ENCODE data around the gene AIFM1.

AIFM1 gene

GRCh38 chrX:130170752-130171445, 5.3 kb upstream of the AIFM1 start:
- no peak for DNase-seq (ENCODE audit: low spot score)

DNA sequence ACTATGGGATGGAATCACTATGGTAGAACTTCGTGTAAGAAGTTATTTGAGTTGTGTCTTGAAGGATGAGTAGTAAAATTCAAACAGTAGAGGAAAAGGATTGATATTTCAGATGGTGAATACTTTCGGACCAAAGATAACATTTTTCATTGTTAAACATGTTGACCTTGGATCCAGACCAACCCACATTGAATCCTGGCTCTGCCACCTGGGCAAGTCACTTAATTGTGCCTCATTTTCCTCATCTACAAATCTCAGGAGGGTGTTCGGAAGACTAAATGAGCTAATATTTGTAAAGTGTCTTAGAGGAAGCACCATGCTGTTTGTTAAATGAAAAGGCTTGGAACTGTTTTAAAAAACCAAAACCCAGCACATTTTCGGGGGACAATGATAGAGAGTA, 1.4 kb upstream of the AIFM1 start:
- DNase-seq (ENCODE audit: low spot score): no peak

- no peak for DNase-seq (ENCODE audit: low spot score)
These were observed 799 bp upstream of the AIFM1 start for GRCh38 chrX:130166503-130166777.

GRCh38 chrX:130165181-130165702, 399 bp downstream of the AIFM1 start:
- DNase-seq (ENCODE audit: low spot score): no peak

- no peak for DNase-seq (ENCODE audit: low spot score)
These were observed 2.2 kb downstream of the AIFM1 start for GRCh38 chrX:130163398-130163797.

- DNase-seq (ENCODE audit: low spot score): no peak
These were observed 3.4 kb downstream of the AIFM1 start for GRCh38 chrX:130162094-130162735.

DNA sequence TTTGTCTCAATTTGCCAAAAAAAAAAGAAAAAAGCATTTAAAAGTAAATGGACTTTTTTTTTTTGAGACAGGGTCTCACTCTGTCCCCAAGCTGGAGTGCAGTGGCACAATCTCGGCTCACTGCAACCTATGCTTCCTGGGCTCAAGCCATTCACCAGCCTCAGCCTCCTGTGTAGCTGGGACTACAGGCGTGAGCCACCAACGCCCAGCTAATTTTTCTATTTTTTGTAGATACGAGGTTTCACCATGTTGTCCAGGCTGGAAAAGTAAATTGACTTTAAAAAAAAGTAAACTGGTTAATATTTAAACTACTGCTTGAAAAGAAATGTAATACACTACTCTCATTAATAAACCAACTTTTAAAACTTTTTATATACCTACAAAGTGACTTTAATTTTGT, 5.9 kb downstream of the AIFM1 start:
- DNase-seq (ENCODE audit: low spot score): no peak

- DNase-seq (ENCODE audit: low spot score): no peak
These were observed 7.3 kb downstream of the AIFM1 start for GRCh38 chrX:130158311-130158710.

GRCh38 chrX:130155564-130155963, 10.1 kb downstream of the AIFM1 start:
- DNase-seq (ENCODE audit: low spot score): no peak

GRCh38 chrX:130147631-130148030, 18.0 kb downstream of the AIFM1 start:
- DNase-seq (ENCODE audit: low spot score): no peak

DNA sequence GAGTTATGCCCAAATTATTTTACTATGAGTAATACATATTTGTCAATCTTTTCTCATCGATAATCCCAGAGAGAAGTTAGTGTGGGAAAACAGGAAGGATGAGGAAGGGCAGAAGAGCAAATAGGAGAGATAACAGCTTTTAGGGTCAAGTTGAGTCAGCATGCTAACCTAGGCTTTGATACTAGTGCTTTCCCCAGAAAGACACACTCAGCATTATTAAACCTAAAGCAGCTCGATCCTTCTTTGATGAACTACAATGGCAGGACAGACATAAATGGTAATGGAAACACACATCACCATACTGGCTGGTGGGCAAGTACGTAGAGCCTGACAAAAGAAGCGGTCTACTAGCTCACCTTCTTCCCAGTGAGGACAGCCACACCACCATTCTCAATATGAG, 20.5 kb downstream of the AIFM1 start:
- no peak for DNase-seq (ENCODE audit: low spot score)

- DNase-seq (ENCODE audit: low spot score): no peak
These were observed 21.1 kb downstream of the AIFM1 start for GRCh38 chrX:130144509-130144908.

GRCh38 chrX:130139474-130140201, 26.0 kb downstream of the AIFM1 start:
- DNase-seq (ENCODE audit: low spot score): no peak

DNA sequence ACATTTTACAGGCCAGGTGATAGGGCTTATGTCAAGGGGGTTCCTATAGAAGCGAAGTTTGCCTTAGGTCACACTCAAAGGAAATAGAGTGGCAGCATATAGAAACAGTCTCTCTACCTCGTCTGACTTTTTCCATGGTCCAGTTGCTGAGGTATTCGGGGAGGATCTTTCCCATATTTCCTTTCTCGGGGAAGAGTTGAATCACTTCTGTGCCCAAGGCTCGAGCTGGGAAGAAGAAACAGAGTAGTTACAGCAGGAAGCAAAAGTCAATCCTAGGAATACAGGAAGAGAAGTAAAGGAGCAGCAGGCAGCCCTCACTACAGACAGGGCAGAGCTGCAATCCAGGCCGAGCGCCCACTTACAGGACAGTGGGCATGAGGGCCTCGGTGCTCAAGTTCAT, 28.7 kb downstream of the AIFM1 start:
- DNase-seq (ENCODE audit: low spot score): no peak

DNA sequence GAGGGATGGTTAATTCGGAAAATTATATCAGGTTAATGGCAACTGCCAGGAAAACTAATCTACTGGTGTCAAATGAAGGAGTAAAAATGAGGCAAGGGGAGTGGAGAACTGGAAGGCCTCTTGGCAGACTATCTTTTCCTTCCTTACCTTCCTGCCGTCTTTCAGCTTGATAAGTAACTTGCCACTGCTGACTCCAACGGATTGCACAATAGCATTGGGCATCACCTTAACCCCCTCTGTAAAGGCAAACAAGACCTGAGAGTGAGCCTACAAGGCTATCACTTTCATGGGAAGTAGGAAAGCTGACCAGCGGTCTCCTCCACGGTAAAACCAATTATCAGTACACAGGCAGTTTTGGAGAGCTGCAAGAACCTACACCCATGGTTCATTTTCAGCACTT, 29.1 kb downstream of the AIFM1 start:
- DNase-seq (ENCODE audit: low spot score): no peak

- no peak for DNase-seq (ENCODE audit: low spot score)
These were observed 34.7 kb downstream of the AIFM1 start for GRCh38 chrX:130130990-130131389.

- no peak for DNase-seq (ENCODE audit: low spot score)
These were observed 40.4 kb downstream of the AIFM1 start for GRCh38 chrX:130125091-130125874.

DNA sequence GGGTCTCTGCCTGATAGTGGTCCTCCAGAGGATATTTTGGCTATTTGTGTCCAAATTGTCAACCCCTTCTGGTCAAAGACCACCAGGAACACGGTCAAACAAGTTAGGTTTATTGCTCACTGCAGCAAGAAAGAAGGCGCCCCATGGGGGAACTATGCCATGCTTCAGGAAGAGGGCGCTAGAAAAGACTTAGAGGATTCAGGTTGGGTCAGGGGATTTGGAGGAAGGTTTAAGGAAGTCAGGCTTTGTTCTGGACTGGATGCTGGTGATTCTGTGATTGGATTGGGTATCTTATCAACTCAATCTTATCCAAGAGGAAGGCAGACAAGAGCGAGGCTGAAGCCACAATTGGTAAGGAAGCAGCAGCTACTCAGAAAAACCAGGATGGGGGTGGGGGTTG, 41.1 kb downstream of the AIFM1 start:
- no peak for DNase-seq (ENCODE audit: low spot score)

DNA sequence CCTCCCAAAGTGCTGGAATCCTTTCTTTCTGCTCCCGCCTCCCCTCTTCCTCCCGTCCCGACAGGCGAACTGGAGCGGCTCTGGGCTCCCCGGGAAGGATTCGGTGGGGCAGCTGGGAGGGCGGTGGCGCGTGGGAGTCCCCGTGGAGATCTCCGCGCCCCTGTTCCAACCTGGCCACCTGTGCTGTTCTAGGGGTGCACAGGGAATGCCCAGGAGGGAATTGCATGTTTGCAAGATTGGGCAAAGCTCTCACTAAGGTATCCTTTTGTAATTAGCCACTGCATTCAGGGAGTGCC, 44.2 kb downstream of the AIFM1 start:
- no peak for DNase-seq (ENCODE audit: low spot score)

DNA sequence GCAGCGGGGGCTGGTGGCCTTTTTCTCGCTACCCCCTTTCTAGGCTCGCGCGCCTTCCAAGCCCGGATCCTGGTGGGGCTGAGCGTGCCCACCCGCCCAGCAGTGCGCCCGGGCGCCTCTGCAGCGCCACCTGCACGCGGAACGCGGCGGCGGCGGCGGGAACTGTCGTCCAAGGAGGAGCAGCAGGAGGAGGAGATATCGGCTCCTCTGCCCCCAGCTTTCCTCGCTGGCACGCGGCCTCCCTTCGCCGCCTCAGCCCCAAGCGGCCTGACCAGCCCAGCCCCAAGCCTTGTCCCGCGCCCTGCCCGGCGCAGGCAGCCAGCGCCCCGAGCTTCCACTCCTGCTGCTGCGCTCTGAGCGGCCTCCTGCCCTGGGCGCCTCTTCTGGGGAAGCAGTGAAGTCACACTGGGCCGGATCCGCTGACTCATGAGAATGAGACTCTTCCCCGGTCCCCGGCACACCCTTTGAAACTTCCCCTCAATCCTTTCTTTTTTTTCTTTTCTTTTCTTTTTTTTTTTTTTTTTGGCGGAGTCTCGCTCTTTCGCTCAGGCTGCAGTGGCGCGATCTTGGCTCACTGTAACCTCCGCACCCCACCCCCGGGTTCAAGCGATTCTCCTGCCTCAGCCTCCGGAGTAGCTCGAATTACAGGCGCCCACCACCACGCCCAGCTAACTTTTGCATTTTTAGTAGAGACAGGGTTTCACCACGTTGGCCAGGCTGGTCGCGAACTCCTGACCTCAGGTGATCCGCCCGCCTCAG, 44.7 kb downstream of the AIFM1 start:
- peak; percentile 70 for DNase-seq (ENCODE audit: low spot score)

DNA sequence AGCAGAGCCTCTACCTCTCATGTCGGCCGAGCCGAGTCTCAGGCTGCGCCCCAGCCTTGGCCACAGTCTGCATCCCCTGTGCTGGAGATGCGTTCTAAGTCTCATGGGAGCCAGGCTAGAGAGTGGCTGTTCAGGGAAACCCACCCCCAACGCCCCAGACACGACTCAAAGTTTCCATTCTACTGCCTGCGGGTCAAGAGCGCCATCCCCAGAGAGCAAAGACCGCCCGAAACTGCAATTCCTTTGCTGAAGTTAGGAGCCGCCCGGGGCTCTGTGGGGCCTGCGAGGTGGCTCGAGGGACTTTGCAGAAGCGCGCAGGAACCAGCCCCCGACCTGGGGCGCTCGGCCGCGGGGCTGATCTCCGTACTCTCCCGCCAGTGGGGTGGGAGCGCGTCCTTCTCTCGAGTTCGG, 45.3 kb downstream of the AIFM1 start:
- no peak for DNase-seq (ENCODE audit: low spot score)

GRCh38 chrX:130119312-130119898, 46.2 kb downstream of the AIFM1 start:
- DNase-seq (ENCODE audit: low spot score): no peak
